Suppressor macrophage treated with lipopolysaccharide for 4 hours (primary cell): ENCODE results near the gene MATN3.

Source experiments
- DNase-seq: peaks from one replicate; pipeline ENCODE4 v3.0.0-alpha.2; 2020

Gene MATN3

DNA sequence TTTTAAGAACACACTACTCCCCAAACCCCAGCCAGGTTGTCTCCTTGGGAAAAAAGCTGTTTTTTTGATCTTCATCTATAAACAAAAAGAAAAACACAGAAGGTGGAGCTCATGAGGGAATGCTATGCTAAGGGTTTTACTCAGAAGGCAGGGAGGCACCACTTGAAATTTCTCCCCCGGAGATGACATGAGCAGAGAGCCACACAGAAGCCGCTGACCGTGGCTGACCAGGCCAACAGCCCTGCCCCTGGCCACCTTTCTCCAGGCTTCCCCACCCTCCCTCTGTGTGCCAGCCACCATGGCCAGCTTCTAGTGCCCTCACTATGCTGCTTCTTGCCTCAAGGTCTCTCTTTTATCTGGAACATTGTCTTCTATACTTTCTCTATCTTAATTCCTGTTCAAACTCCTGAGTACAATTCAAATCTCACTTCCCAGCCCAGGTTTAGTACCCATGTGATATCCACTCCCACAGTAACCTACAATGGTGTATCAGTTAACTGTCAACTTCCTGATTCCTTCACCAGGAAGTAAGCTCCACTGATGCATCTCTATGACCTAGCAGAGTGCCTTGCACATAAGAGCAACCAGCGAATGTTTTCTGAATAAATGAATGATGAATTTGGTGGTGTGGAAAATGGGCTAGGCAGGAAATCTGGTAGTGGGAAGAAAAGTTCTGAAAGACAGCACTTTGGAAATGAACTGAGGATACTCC is 23.6 kb upstream of the MATN3 start:
- no peak for DNase-seq

GRCh38 chr2:20034821-20035220 is 22.4 kb upstream of the MATN3 start:
- no peak for DNase-seq

DNA sequence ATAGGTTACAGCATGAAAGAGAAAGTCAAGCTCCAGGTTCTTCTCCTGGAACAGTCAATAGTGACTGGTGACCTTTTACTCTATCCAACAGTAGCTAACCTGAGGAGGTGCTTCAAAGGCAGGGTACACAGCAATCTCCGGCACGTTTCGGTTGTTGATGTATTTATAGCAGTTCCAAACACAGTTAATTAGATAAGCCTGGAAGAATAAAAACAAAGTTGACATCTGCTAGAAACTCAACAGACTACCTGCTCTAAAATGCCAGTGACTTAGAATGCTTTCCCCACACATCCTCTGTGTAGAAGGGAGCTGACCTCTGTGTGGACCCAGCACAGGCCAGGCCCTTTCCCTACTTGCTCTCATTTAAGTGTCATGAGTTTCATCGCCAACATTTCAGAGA is 21.8 kb upstream of the MATN3 start:
- no peak for DNase-seq

DNA sequence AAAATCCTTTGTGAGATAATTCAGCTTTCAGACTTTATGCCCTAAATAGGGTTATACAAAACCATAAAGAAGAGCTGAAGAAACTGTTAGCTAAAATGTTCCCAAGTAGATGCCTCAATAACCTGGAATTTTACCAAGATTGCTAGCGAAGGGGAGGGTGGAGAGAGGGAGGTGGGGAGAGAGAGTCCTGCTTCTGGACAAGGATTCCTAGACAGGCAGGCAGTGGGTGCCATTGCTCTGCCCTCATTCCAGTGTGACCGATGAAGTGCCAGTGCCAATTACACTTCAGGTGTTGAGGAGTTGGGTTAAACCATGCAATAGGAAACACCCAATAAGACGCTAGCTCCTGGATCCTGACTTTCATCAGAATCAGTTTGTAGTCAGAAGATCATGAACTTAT is 20.9 kb upstream of the MATN3 start:
- no peak for DNase-seq

DNA sequence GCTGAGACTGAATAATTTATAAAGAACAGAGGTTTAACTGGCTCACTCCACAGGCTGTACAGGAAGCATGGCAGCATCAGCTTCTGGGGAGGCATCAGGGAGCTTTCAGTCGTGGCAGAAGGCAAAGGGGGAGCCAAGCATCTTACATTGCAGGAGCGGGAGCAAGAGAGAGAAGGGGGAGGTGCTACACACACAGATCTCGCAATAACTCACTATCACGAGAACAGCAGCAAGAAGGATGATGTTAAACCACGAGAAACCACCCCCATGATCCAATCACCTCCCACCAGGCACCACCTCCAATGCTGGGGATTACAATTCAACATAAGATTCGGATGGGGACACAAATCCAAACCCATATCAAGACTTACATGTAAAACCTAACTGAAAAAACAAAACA is 17.8 kb upstream of the MATN3 start:
- DNase-seq, result no peak

- no peak for DNase-seq
Observed at GRCh38 chr2:20027705-20028434, 15.4 kb upstream of the MATN3 start.

DNA sequence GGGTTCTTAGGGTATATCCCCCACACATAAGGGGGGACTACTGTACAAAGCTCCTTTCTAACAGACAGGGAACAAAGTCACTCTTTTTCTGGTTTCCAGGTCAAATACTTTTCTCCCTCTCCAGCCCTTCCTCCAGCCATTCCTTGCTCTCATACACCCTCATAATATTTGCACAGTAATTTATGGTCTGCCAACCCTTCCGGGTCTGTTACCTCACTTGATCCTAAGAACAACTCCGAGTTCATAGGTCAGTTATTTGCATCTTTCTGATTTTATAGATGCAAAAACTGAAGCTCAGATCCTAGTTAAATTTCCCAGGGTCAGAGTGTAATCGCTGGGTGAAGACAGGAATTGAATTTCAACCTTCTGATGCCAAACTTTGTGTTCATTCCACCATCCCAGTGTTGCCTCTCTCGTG is 14.8 kb upstream of the MATN3 start:
- DNase-seq, result no peak

- no peak for DNase-seq
Observed at GRCh38 chr2:20025065-20025786, 12.8 kb upstream of the MATN3 start.

DNA sequence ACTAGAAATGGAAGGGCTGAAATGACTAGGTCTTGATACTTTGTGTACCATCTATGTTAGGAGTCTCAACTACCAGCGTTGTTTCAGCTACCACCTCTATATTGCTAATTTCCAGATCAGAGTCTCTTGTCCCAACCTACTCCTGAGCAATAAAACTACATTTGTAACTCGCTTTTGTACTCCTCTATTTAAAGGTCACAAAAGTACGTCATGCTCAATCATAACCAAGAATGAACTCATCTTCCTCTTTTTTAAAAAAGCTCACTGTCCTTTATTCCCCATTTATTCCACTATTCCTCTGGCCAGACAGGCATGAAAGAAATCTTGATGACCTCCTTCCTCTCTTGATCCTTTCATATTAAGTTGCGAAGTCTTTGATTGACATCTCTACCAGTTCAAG is 11.2 kb upstream of the MATN3 start:
- DNase-seq, result peak; percentile 78

GRCh38 chr2:20021405-20022009 is 9.0 kb upstream of the MATN3 start:
- DNase-seq, result peak; percentile 20

DNA sequence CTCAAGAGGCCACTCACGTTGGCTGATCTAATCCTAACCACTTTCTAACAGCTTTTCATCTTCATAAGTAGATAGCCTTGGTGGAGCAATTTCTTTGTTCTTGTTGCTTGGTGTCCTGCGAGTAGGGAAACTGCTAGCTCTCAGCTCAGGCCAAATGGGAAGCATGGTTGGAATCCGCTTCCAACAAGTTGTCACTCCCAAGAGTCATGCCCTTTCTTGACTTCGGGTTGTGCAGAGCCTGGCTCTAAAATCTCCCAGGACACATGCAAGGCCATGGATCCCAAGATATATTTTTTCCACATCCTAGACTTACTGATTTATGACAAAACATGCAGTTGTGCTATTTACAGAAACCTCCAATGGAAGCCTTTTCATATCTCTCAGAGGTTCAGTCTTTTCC is 7.3 kb upstream of the MATN3 start:
- no peak for DNase-seq

GRCh38 chr2:20018601-20019152 is 6.2 kb upstream of the MATN3 start:
- no peak for DNase-seq

- no peak for DNase-seq
Observed at GRCh38 chr2:20016346-20016745, 3.9 kb upstream of the MATN3 start.

DNA sequence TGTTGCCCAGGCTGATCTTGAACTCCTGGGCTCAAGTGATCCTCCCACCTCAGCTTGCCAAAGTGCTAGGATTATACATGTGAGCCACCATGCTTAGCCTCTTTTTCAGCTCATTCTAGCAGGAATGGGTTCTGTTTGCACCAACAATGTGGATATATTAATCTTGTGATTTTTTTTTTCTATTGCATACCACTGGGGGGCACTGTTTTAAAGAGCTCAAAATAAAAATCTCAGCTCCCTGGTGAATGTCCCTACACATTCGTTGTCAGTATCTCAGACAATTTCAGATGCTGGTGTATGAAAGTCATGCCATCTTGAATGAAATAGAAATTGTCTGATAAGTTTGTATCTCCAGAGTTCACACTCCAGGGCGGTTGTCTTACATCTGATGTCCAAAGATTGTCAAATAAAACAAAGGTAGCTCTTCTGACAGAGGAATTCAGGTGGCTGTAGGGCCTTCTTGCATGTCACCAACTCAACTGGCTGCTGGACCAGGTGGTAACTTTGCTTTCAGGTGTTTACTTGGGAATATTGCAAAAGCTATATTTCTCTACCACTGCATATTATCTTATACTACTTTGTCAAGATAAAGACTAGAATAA is 3.1 kb upstream of the MATN3 start:
- peak; percentile 66 for DNase-seq

DNA sequence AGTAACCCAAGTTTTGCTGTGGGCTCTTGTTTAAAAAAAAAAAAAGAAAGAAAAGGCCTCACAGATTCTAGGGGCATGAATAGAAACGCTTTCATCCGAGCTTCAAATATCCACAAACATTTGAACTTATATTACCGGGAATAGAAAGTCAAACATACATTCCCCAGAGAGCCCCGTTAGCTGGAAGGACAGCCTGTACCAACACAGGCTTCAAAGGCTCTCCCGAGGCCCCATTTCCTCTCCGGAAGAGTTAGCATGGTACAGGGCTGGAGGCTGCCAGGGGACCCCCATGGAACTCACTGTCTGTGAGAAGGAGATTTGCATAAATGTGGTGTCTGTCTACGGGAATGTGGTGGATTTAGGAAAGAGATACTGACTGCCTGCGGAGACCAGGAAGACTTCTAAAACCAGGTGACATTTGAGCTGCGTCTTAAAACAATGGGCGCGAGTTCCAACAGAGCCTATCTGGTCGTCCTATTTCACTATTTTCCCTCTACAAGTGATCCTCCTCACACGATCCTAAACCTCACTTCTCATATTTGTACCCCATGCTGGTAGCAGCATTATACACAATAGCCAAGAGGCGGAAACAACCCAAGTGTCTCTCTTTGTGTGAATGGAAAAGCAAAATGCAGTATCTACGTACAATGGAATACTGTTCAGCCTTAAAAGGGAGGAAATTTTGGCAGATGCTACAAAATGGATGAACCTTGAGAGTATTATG is 820 bp upstream of the MATN3 start:
- DNase-seq, result no peak

GRCh38 chr2:20012032-20012281 is 511 bp downstream of the MATN3 start:
- DNase-seq, result no peak

- no peak for DNase-seq
Observed at GRCh38 chr2:20011276-20012031, 1.0 kb downstream of the MATN3 start.

DNA sequence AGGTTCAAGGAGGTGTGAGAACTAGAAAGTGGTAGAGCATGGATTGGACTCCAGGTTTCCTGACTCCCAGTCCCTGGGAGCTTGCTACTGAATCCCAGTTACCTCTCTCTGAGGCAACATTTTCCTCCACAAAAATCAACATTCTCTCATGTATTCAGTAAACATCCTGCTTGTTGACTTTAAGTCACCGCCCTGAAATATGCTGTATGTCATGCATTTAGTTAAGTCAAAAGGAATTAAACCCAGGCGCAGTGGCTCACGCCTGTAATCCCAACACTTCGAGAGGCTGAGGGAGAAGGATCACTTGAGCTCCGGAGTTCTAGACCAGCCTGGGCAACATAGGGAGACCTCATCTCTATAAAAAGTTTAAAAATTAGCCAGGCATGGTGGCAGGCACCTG is 3.8 kb downstream of the MATN3 start:
- no peak for DNase-seq

- no peak for DNase-seq
Observed at GRCh38 chr2:20005891-20006470, 6.5 kb downstream of the MATN3 start.

GRCh38 chr2:20005067-20005627 is 7.3 kb downstream of the MATN3 start:
- no peak for DNase-seq

GRCh38 chr2:20001361-20001863 is 11.1 kb downstream of the MATN3 start:
- no peak for DNase-seq
